GM10266 (cell line): ENCODE measurements around the gene NENF.
A peak's percentile ranks its signal among the peaks of the same experiment; 100 is the strongest.

Source experiments
- DNase-seq: peaks from one replicate; pipeline ENCODE4 v3.0.0; 2012; ENCODE audit errors: extremely low spot score
- TF ChIP-seq, protein P1 (sequence below): IDR thresholded peaks from 2 replicates; pipeline ENCODE4 v1.5.1; 2012; ENCODE audit warnings: mild to moderate bottlenecking, low read depth; ENCODE audit not compliant: control insufficient read depth, insufficient read depth; ENCODE audit errors: missing control alignments

Gene NENF

GRCh38 chr1:212485571-212485912, 52.8 kb downstream of the NENF start:
- TF ChIP-seq, protein P1, sequence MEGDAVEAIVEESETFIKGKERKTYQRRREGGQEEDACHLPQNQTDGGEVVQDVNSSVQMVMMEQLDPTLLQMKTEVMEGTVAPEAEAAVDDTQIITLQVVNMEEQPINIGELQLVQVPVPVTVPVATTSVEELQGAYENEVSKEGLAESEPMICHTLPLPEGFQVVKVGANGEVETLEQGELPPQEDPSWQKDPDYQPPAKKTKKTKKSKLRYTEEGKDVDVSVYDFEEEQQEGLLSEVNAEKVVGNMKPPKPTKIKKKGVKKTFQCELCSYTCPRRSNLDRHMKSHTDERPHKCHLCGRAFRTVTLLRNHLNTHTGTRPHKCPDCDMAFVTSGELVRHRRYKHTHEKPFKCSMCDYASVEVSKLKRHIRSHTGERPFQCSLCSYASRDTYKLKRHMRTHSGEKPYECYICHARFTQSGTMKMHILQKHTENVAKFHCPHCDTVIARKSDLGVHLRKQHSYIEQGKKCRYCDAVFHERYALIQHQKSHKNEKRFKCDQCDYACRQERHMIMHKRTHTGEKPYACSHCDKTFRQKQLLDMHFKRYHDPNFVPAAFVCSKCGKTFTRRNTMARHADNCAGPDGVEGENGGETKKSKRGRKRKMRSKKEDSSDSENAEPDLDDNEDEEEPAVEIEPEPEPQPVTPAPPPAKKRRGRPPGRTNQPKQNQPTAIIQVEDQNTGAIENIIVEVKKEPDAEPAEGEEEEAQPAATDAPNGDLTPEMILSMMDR, result no peak
- no peak for DNase-seq

- TF ChIP-seq, protein P1, result no peak
- DNase-seq, result no peak
Observed at GRCh38 chr1:212485913-212486618, 53.3 kb downstream of the NENF start.

DNA sequence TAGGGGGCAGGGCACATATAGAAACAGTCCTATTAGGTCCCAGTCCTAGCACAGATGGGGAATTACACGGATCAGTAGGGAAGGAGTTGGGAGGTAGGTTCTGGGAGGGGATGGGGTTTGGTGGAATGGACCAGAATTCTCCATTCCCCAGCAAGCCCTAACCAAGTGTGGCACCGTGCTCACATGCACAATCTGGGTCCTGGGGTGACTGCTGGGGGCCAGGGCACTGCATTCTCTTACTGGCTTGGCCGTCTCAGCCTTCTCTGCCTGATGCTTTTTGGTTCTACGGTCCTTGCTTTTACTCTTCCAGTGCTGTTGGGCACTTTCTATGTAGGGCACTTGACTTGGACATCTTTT, 53.9 kb downstream of the NENF start:
- no peak for DNase-seq
- TF ChIP-seq, protein P1, result no peak

DNA sequence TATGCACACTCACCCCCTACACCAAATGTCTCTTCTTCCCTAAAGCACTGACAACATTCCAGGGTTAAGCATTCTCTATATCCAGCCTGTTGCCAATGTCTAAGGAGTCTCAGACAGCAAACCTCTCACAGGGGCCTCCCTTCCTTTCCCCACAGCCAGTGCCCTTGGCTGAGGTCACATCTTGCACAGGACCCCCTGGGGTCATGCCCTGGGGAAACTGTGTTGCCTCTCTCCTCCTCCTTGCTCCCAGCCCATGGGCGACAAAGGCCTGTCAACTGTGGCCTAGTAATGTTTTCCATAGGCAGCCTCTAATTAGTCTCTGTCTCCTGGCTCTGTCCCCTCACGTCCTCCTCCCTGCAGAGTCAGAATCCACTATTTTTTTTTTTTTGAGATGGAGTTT, 54.6 kb downstream of the NENF start:
- no peak for DNase-seq
- TF ChIP-seq, protein P1, result no peak

DNA sequence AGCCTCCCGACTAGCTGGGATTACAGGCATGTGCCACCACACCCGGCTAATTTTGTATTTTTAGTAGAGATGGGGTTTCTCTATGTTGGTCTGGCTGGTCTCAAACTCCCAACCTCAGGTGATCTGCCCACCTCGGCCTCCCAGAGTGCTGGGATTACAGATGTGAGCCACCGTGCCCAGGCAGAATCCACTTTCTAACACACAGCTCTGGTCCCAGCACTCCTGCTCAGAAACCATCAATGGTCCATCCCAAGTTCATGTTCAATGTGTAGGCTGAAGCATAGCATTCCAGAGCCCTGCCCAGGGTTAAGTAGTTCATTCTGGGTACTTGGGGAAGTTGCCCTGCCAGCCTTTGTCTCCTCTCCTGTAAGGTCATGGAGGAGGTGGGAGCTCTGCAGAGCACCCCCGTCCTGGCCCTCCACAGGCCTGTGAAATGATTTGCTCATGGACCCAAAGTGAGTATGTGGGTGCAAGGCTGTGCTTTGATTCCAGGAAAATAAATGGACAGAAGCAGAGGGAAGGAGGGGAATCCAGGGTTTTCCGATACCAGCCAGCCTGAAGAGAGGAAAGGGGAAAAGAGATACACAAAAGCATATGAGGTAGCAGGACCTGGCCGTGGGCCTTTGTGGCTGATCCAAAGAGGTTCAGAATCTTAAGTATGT, 55.2 kb downstream of the NENF start:
- TF ChIP-seq, protein P1, result no peak
- DNase-seq, result no peak

DNA sequence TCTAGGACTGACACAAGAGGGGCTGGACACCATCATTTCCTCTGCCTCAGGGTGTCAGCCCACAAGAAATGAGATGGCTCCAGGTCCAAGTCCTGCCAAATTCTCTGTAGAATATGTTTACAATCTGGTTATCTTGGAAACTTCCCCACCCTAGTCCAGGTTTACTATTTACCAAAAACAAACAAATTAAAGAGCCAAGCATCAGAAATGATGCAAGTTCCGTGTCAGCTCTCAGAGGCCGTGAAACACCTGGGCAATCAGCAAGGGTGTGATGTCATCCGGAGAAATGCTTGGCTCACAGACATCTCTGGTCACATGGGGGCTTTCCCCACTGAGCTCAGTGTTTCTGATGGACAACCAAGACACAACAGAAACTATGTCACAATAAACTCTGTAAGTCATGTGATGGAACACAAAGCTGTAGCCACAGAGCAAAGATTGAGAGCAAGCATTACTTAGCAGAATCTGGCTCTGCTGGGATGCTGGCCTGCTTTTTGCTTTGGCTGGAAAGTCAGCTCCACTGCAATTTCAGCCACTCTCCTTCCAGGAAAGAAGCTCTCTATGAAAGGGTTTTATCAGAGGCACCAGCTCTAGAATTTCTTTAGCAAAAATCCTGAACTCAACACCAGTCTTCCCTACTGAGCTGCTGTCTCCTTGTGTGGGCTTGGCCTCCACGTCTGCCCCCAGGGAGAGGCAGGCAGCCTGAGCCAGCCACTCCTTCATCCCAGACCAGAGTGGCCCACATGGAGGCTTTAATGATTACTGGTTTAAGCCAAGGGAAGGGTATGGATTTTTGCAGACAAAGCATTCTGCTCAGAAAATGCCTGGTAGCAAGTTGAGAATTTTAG, 55.9 kb downstream of the NENF start:
- TF ChIP-seq, protein P1, result no peak
- DNase-seq, result peak; percentile 70
